GM18858 (cell line): ENCODE results near the gene DPEP1.

Experiments used
- ATAC-seq: cut with Tn5 transposase; IDR thresholded peaks from one replicate; pipeline ENCODE4 v1.9.1; 2021; ENCODE audit not compliant: unreplicated experiment

Gene DPEP1

GRCh38 chr16:89678258-89678657, 64.8 kb downstream of the DPEP1 start:
- ATAC-seq: no peak

GRCh38 chr16:89685916-89686315, 72.5 kb downstream of the DPEP1 start:
- ATAC-seq: no peak

GRCh38 chr16:89686520-89687091, 73.2 kb downstream of the DPEP1 start, which contains the start of gene CDK10:
TSS of gene CDK10 (plus strand) at chr16:89686689. CDS start at chr16:89686711, 22 bp downstream.
- ATAC-seq: peak; percentile 74

GRCh38 chr16:89687092-89687940, 73.9 kb downstream of the DPEP1 start:
- peak; percentile 22 for ATAC-seq
